GM19395 (cell line): ENCODE measurements around the gene CD72.

Experiments used
- ATAC-seq: cut with Tn5 transposase; IDR thresholded peaks from one replicate; pipeline ENCODE4 v1.9.1; 2021; ENCODE audit warnings: mild to moderate bottlenecking, moderate library complexity; ENCODE audit not compliant: unreplicated experiment

The CD72 gene, protein sequence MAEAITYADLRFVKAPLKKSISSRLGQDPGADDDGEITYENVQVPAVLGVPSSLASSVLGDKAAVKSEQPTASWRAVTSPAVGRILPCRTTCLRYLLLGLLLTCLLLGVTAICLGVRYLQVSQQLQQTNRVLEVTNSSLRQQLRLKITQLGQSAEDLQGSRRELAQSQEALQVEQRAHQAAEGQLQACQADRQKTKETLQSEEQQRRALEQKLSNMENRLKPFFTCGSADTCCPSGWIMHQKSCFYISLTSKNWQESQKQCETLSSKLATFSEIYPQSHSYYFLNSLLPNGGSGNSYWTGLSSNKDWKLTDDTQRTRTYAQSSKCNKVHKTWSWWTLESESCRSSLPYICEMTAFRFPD

DNA sequence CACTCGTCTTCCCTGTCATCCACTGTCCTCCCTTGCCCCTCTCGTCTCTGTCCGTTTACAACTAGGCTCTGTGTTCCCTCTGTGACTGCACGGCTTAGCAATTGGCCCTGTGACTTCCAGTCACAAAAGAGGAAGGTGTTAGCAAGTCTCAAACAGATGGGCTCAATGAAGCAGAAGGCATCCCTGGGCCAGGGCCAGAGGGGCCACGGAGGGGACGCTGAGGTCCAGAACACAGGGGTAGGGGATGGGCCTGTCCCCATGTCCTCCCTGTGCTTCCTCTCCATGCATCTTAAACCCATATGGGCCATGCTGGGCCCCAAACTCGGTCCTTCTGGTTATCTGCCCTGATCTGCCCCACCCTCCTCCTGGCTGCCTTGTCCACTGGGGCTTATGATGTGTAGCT, at the start of gene CD72:
Gene CD72, minus strand, starts transcription at position 89 of the 403 bp plus-strand sequence. CDS start 110 bp downstream, outside the sequence.
- ATAC-seq: no peak

DNA sequence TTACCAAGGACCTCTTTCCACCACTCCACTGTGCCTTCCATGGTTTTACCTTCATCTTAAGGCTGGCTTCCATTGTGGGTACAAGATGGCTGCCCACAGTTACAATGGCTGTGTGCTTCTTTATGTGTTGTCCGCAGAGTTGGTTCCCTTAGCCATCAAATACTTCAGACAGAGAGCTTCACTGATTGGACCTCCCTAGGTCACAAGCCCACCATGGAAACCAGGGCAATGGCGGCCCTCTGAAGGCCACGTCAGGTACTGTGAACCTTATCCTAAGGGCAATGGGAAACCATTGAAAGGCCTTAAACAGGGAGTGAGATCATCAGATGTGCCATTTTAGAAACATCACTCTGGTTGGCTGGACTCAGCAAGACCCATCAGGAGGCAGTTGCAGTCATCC, 49.7 kb upstream of the CD72 start:
- ATAC-seq: no peak

DNA sequence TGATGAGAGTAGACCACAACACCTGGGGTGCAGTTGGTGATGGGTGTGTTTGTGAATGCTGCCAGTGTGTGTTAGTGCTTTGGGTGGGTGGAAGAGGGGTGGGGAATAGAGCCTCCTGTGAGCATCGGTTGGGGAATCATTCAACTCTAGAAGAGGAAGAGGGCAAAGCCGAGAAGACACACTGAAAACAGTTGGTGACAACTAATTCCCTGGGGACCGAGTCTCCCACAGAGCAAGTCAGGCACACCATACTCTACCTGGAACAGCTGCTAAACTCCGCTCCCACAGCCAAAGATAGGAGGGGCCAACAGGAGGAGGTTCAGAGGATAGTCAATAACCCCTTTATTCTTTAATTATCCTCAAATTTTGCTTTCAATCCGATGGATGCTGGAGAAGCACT, 48.3 kb upstream of the CD72 start:
- no peak for ATAC-seq

DNA sequence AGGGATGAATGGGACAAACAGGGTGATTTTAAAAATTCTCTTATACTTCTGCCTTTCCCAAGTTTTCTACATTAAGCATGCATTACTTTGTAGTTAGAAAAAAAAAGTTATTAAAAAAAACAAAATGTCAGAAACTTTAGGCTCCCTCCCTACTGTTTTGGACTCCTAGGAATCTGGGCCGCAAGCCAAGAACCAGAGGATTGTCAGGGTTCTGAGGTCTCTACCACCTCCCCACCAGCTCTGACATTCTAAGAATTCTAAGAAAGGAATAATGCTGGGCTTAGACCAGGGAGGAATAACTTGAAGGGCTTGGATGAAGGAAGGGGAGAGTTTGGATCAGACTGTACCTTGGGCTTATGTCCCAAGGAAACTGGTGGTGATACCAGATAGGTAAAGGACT, 47.8 kb upstream of the CD72 start:
- ATAC-seq: no peak

DNA sequence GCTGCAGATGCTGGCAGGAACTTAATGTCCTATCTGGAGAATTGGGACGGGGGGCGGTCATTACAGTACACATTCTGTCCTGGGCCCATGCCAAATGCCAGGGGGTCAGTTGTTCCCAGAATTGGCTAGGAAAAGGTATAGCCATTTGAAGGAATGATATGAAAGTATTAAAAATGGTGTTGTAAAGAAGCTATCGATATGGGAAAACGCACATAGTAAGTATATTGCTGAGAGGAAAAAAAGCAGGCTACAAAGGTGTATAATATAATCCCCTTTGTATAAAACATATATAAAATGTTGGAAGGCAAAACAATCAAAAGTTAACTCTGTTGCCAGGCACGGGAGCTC, 47.2 kb upstream of the CD72 start:
- no peak for ATAC-seq

DNA sequence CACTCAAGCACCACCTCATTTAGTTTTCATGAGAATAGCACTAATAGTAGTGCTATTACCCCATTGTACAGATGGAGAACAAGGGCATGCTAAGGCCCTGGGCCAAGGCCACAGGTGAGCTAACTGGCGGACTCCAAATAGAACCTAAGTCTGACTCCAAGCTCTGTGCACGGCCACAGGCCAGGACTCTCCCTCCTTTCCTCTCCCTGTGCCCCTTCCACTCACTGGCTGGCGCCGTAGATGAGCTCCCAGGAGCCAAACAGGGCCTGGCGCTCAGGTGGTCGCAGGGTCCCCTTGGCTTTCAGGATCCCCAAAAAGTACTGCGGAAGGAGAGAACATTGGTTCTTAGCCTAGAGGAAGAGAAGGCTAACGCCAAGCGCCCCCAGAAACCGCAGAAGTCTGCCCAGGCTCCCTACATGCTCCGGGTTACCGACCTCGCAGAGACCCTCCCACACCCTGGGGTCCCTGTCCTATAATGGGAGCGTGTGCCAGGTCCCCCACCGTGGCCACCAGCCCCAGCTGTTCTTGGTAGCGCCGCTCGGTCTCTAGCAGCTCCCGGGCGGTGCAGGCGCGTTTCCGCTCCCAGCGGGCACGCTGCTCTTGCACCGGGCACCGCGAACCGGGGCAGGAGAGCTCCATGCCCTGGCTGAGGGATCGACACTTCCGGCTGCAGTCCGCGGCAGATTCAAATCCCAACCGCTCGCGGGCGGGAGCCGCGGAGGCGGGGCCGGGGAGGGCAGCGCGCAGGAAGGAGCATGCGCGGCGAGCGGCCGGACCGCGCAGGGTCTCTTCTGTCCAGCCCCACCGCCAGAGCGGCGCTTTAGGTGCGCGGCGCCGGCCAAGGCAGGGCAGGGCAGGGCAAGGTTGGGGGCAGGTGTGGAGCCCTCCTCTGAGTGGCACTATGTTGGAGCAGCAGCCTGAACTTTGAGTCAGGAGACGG, 46.6 kb upstream of the CD72 start, which contains the start of gene ARHGEF39:
Gene ARHGEF39, minus strand, starts transcription at position 665 of the 940 bp plus-strand sequence. Its CDS starts 26 bp downstream, at position 639.
- ATAC-seq: peak; percentile 87

DNA sequence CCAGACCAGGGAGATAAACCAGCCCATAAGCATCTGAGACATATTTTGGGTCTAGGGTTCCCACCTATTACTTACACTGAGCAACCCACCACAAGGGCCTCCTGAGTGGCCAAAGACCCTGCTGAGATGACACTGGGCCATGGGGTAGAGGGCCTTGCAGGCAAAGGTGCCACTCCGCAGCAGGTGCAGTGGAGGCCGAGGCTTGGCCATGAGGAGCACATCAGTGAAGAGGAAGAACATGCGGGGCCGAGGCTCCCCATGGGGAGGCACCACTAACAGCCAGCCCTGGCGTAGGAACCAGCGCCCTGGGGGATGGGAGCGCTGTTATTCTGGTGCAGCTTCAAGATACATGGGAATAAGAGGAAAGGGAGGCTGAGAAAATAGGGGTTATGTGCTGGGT, 44.2 kb upstream of the CD72 start:
- ATAC-seq: no peak

DNA sequence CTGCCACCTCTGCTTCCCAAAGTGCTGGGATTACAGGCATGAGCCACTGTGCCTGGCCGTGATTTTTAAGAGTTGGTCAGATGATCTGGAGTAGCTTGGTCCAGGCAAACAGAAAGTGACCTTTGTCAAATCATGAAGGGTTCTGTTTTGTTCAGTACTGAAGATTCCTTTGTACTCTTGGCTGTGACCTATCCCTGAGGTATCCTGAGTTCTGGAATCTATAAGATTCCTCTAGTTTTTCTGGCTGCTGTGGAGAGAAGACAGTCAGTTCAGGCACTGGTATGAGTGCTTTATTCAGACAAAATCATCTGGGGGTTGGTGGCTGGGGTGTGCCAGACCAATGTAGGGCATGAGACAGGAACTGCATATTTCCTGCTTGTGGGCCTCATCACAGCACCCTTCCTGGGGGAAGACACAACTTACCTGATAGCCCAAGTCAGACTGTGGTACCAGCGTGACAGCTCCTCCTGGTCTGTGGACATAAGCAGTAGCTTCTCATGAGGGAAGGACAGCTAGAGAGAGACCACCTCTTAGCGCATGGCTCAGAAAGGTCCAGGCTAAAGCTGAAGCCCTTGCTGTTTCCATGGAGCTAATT, 43.6 kb upstream of the CD72 start:
- ATAC-seq: no peak

DNA sequence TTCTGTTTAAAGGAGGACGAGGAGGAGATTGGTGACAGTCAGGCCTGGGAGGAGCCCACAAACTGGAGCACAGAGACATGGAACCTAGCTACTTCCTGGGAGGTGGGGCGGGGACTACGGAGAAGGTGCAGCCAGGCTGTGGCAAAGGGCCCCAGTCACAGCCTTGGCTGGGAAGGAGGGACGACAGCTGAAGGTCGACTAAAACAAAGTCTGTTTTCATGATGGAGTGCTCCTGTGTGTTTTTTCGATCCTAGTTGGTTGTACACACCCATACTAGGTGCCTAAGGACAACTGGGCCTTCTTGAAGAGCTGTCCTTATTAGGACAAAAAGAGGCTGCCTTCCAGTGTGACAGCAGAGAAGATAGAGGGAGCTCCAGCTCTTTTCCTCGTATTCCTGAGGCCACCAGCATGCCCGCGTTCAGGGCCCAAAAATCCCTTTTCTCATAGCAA, 42.8 kb upstream of the CD72 start:
- no peak for ATAC-seq

DNA sequence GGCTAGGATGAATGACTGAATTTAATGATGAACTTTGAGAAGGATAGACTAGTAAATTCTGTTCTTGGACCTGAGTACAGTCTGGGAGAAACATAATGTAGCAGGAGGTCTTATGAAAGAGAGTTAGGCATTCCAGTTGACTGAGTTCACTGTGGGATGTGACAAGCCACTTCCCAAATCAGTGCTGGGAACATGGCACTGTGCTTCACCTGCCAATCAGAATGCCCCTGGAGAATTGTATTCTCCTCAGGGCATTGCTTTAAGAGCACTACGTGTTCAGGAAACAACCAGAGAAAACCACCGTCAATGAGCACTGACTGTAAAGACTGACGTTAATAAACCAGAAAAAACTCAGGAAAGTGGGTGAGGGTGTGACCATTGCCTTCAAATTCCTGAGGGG, 41.1 kb upstream of the CD72 start:
- ATAC-seq: no peak

DNA sequence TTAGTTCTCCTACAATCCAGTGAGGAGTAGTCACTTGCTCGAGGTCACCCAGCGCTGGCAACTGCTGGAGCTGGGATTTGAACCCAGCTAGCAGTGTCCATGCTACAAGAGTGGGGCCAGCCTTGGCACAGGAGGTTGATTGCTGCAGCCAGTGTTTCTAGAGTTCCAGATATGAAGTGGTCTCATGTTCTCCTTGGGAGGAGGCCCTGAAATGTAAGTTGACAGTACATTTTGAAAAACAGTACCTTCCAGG, 40.7 kb upstream of the CD72 start:
- ATAC-seq: no peak

DNA sequence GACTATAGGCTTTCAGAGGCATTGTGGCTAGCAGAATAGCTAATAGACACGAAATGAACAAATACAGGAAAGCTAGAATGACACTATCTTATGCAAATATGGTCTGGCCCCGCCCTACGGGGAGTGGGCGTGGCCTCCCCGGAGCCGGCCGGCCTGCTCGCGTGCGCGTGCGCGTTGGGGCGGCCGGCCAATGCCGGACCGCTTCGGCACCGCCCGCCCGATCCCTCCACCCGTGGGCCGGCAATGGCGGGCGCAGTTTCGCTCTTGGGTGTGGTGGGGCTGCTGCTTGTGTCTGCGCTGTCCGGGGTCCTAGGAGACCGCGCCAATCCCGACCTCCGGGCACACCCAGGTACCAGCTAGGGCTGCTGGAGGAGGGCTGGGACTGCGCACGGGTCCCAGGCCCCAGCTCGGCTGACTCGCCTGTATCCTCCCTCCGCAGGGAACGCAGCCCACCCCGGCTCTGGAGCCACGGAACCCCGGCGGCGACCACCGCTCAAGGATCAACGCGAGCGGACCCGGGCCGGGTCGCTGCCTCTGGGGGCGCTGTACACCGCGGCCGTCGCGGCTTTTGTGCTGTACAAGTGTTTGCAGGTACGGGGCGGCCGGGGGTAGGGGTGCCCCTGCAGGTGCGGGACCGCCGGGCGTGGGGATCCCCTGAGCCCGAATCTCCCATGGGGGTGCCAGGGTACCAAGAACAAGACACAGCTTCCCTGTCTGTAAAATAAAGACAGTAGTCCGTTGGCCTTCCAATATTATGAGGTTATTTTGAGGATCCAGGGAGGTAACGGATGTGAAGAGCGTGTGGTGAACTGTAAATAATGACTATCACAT, 40.1 kb upstream of the CD72 start, which contains the start of gene CCDC107:
Gene CCDC107, plus strand, starts transcription at position 156 of the 831 bp plus-strand sequence. Its CDS starts 88 bp downstream, at position 244.
- peak; percentile 56 for ATAC-seq

DNA sequence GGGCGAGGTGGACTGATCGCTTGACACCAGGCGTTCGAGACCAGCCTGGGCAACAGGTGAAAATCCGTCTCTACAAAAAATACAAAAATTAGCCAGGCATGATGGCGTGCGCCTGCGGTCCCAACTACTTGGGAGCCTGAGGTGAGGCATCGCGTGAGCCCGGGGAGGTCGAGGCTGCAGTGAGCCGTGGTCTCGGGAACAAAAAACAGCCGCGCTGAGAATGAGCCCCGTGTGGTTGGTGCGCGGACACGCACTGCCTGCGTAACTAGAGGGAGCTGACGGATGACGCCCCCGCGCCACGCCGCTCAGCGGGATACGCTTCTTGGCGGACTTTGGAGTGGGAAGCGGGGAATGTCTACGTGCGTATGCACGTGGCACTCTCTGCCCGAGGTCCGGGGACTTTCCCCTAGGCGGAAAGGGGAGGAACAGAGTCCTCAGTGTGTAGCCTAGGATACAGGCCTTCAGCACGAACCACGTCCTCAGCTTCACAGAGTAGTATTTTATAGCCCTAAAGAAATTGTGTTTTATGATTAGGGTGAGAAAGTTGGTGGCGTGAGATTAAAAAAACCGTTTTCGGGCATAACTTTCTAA, 39.4 kb upstream of the CD72 start, which contains the start of gene RMRP:
Gene RMRP, minus strand, starts transcription at position 474 of the 591 bp plus-strand sequence.
- ATAC-seq: peak; percentile 87

DNA sequence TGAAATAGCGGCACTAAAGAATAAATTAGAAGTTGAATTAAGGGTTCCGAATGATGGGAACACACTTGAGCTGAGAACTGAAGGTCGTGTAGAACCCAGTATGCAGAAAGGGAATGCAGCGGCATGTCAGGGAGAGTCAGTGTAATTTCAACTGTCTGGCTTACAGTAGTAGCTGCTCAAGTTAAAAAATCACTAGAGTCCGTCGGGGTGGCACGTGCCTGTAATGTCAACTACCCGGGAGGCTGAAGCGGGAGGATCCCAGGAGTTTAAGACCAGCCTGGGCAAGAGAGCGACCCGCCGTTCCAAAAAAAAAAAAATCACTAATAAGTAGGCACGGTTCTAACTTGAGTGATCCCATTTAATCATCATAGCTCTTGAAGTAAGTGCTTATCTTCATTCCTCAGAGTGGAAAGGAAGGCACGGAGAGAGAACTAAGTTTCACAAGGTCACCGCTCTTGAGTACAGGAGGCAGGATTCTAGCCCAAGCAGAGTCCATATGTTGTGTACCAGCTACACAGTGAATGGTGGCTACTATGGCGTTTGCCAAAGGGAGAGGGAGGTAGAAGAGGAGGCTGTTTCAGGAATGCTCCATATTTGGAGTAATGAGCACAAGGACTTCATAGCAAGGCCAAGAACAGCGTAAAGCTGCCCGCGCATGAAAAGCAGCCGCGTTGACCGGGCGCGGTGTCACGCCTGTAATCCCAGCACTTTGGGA, 38.8 kb upstream of the CD72 start:
- no peak for ATAC-seq

DNA sequence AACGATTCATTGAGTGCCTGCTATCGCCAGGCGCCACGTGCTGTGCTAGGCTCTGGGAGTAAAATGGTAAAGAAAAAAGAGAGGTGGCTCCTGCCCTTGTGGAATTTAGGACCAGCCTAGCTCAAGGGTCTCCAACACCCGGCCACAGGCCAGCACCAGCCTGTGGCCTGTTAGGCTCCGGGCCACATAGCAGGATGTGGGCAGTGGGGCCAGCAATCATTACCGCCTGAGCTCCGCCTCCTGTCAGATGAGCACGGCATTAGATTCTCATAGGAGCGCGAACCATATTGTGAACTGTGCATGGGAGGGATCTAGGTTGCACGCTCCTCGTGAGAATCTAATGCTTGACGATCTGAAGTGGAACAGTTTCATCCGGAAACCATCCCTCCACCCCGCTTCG, 38.1 kb upstream of the CD72 start:
- no peak for ATAC-seq

DNA sequence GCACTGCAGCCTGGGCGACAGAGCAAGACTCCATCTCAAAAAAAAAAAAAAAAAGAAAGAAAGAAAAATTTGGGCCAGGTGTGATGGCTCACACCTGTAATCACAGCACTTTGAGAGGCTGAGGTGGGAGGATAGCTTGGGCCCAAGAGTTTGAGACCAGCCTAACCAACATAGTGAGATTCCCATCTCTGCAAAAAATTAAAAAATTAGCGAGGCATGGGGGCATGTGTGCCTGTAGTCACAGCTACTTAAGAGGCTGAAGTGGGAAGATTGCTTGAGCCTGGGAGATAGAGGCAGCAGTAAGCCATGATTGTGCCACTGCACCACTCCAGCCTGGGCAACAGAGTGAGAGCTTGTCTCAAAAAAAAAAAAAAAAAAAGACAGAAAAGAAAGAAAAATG, 35.4 kb upstream of the CD72 start:
- ATAC-seq: no peak

DNA sequence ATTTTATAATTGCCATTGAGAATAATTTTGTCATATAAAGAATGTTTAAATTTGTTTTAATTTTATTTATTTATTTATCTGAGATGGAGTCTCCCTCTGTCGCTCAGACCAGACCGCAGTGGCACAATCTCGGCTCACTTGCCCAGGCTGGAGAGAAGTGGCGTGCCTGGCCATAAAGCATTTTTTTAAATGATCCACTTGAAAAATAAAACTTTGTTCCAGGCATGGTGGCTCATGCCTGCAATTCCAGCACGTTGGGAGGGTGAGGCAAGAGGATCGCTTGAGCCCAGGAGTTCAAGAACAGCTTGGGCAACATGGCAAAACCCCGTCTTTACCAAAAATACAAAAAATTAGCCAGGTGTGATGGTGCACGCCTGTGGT, 34.6 kb upstream of the CD72 start:
- no peak for ATAC-seq

DNA sequence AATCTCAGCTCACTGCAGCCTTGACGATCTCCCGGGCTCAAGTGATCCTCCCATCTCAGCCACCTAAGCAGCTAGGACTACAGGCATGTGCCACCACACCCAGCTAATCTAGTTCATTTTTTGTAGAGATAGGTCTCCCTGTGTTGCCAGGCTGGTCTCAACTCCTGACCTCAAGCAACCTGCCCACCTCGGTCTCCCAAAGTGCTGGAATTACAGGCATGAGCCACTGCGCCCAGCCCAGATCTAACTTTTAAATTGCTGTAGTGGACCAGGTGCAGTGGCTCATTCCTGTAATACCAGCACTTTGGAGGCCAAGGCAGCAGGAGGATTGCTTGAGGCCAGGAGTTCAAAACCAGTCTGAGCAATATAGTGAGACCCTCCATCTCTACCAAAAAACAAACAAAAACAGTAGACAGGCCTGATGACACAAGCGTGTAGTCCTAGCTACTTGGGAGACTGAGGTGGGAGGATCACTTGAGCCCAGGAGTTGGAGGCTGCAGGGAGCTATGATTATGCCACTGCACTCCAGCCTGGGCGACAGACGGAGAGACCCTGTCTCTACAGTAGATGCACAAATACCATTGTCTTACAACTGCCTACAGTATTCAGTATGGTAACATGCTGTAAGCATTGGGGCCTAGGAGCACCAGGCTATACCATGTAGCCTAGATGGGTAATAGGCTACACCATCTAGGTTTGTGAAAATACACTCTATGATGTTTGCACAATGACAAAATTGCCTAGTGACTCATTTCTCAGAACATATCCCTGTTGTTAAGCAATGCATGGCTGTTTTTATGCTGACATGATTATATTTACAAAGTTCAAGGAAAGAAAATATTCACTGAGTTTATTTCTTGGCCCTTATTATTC, 34.0 kb upstream of the CD72 start:
- ATAC-seq: no peak
